Gastroesophageal sphincter (tissue), 4 donors: ENCODE results near the gene B4GALNT2. TPM values are rescaled to one million over a fixed set of nuclear protein-coding genes. Genes with fewer than 3 reads are reported as not detected.

Experiments used
- ATAC-seq: fragments of 150-250 bp; one replicate; pipeline ENCODE4 v1.9.1; 2016; ENCODE audit warnings: mild to moderate bottlenecking, moderate library complexity
- H3K27ac ChIP-seq, 4 donors: fragments of 200-600 bp; sonication (generic) in 3 of 4; 1 replicate in 3 of 4; 2 replicates in 1 of 4; pipeline ENCODE4 v1.5.1; 2016 to 2019
- H3K27me3 ChIP-seq: fragments of 200-600 bp; sonication (generic); one replicate; pipeline ENCODE4 v1.5.1; 2019
- H3K36me3 ChIP-seq, 2 donors: fragments of 200-600 bp; sonication (generic); one replicate each; pipeline ENCODE4 v1.5.1; 2019; ENCODE audit warnings: control low read depth in 1 of 2
- H3K4me1 ChIP-seq, 3 donors: fragments of 200-600 bp; sonication (generic); 1 replicate in 2 of 3; 2 replicates in 1 of 3; pipeline ENCODE4 v1.5.1; 2016 to 2019; ENCODE audit warnings: control low read depth in 2 of 3
- H3K4me3 ChIP-seq, 2 donors: fragments of 200-600 bp; sonication (generic); one replicate each; pipeline ENCODE4 v1.5.1; 2019; ENCODE audit warnings: mild to moderate bottlenecking in 1 of 2, moderate library complexity in 1 of 2
- H3K9me3 ChIP-seq, 3 donors: fragments of 200-600 bp; sonication (generic); one replicate each; pipeline ENCODE4 v1.5.1; 2017 to 2019; ENCODE audit warnings: control low read depth in 2 of 3
- CTCF ChIP-seq, 4 experiments: fragments of 200-600 bp in 2 of 4; fragments of 450-650 bp in 2 of 4; sonication (generic) in 1 of 4; IDR thresholded peaks; one replicate each; pipeline ENCODE4 v1.5.1; 2017 to 2019; ENCODE audit warnings: antibody characterized with exemption in 4 of 4, mild to moderate bottlenecking in 2 of 4, moderate library complexity in 2 of 4
- EP300 ChIP-seq: sonication (generic); formaldehyde crosslinking; IDR thresholded peaks from one replicate; pipeline ENCODE4 v1.6.1; 2017; ENCODE audit warnings: antibody characterized with exemption, mild to moderate bottlenecking
- POLR2A ChIP-seq, 2 donors: fragments of 450-650 bp; IDR thresholded peaks; one replicate each; pipeline ENCODE4 v1.6.1; 2017; ENCODE audit warnings: antibody characterized with exemption in 2 of 2, mild to moderate bottlenecking in 2 of 2, moderate library complexity in 1 of 2
- POLR2AphosphoS5 ChIP-seq: sonication (generic); formaldehyde crosslinking; IDR thresholded peaks from one replicate; pipeline ENCODE4 v1.6.1; 2017; ENCODE audit warnings: antibody characterized with exemption
- WGBS, 2 donors: methylation state at CpG; one replicate each; pipeline ENCODE4 v1.1.5; 2018; ENCODE audit warnings: low coverage in 1 of 2; 5-methylcytosine and 5-hydroxymethylcytosine counted together
- total RNA-seq, 4 donors: library from RNA; depleted of rRNA; stranded (reverse); fragments of >200 nt; gene quantifications; one replicate each; pipeline ENCODE4 v1.1.0, GENCODE V29; 2016

The B4GALNT2 gene
- total RNA-seq, 4 donors from 2014 or later: not detected

GRCh38 chr17:49111934-49112333 is 20.6 kb upstream of the B4GALNT2 start:
- WGBS, 2 donors: 65 to 77% methylated on average over 4 of the region's 4 CpGs
- TF ChIP-seq EP300: no peak
- no peak for TF ChIP-seq POLR2A (IDR thresholded peaks at IDR 0.05)
- no peak for TF ChIP-seq CTCF (IDR thresholded peaks at IDR 0.05)
- TF ChIP-seq POLR2AphosphoS5: no peak
- Histone ChIP-seq H3K4me1 (no peaks in the 10 kb centered on the region), H3K9me3 (no peaks in the 10 kb centered on the region), H3K27me3 (peaks cover 3% of the 10 kb centered on the region), H3K4me3 (no peak overlapping the region), H3K27ac (no peak overlapping the region), H3K36me3 (no peaks in the 10 kb centered on the region)
- ATAC-seq: no peak

- H3K27me3 ChIP-seq: peaks cover 13% of the 10 kb centered on the region
- 80 to 93% methylated on average over 1 of the region's 1 CpG for WGBS, 2 donors
- TF ChIP-seq CTCF (IDR thresholded peaks at IDR 0.05) (no peak), POLR2A (IDR thresholded peaks at IDR 0.05) (no peak), EP300 (no peak), POLR2AphosphoS5 (no peak)
- ATAC-seq: no peak
- no peaks in the 10 kb centered on the region for H3K9me3 ChIP-seq
- no peaks in the 10 kb centered on the region for H3K36me3 ChIP-seq
- H3K4me3 ChIP-seq: no peak overlapping the region
- H3K27ac ChIP-seq: no peak overlapping the region
- H3K4me1 ChIP-seq: no peaks in the 10 kb centered on the region
Measured at GRCh38 chr17:49112936-49113335, 19.6 kb upstream of the B4GALNT2 start.

- Histone ChIP-seq H3K4me3 (no peak overlapping the region), H3K27ac (no peak overlapping the region), H3K4me1 (no peaks in the 10 kb centered on the region), H3K27me3 (peaks cover 30% of the 10 kb centered on the region), H3K9me3 (no peaks in the 10 kb centered on the region), H3K36me3 (no peaks in the 10 kb centered on the region)
- ATAC-seq: no peak
- WGBS, 2 donors: 75 to 77% methylated on average over 1 of the region's 1 CpG
- TF ChIP-seq EP300 (no peak), CTCF (IDR thresholded peaks at IDR 0.05) (no peak), POLR2A (IDR thresholded peaks at IDR 0.05) (no peak), POLR2AphosphoS5 (no peak)
Measured at GRCh38 chr17:49114703-49115102, 17.9 kb upstream of the B4GALNT2 start.

- H3K4me1 ChIP-seq: no peaks in the 10 kb centered on the region
- no peak overlapping the region for H3K27ac ChIP-seq
- H3K9me3 ChIP-seq: peaks cover 0 to 8% (median 0%) of the 10 kb centered on the region in 3 donors
- ATAC-seq: no peak
- no peak overlapping the region for H3K4me3 ChIP-seq
- TF ChIP-seq POLR2AphosphoS5: no peak
- H3K36me3 ChIP-seq: no peaks in the 10 kb centered on the region
- peaks cover 52% of the 10 kb centered on the region for H3K27me3 ChIP-seq
- 70 to 94% methylated on average over 2 of the region's 2 CpGs for WGBS, 2 donors
Measured at GRCh38 chr17:49117587-49118230, 14.9 kb upstream of the B4GALNT2 start.

- no peak for ATAC-seq
- TF ChIP-seq CTCF (IDR thresholded peaks at IDR 0.05) (no peak), POLR2AphosphoS5 (no peak), EP300 (no peak), POLR2A (IDR thresholded peaks at IDR 0.05) (no peak)
- WGBS, 2 donors: 61 to 90% methylated on average over 2 to 3 of the region's 3 CpGs
- H3K27me3 ChIP-seq: peaks cover 52% of the 10 kb centered on the region
- H3K4me3 ChIP-seq: no peak overlapping the region
- no peaks in the 10 kb centered on the region for H3K4me1 ChIP-seq
- H3K36me3 ChIP-seq: no peaks in the 10 kb centered on the region
- no peak overlapping the region for H3K27ac ChIP-seq
- peaks cover 0 to 8% (median 0%) of the 10 kb centered on the region in 3 donors for H3K9me3 ChIP-seq
Measured at GRCh38 chr17:49120166-49120565, 12.4 kb upstream of the B4GALNT2 start.
